Activated CD8-positive, alpha-beta T cell treated with anti-CD3 and anti-CD28 coated beads for 36 hours (primary cell): Measurements from ENCODE around the gene TMEM63B. TPM values are rescaled to one million over a fixed set of nuclear protein-coding genes. Genes with fewer than 3 reads are reported as not detected.
A peak's percentile ranks its signal among the peaks of the same experiment; 100 is the strongest.

Source experiments
- ATAC-seq: fragments of 200-7000 bp; cut with Tn5 transposase; one replicate; pipeline ENCODE4 v1.10.0; 2021; ENCODE audit warnings: mild to moderate bottlenecking, moderate library complexity
- CTCF ChIA-PET: fragments of 350-600 bp; sonication (Branson Sonifier 250); formaldehyde crosslinking; loops from one replicate; lab custom pipeline; 2021; ENCODE audit warnings: antibody characterized with exemption; lab: Charles Lee
- POLR2A ChIA-PET: fragments of 350-600 bp; sonication (Branson Sonifier 250); formaldehyde crosslinking; loops from one replicate; lab custom pipeline; 2021; ENCODE audit warnings: antibody characterized with exemption; lab: Charles Lee
- DNase-seq: peaks from one replicate; pipeline ENCODE4 v3.0.0-alpha.2; 2020
- H3K27ac Mint-ChIP-seq: one replicate; pipeline ENCODE4 v1.8.0; 2021; ENCODE audit warnings: mild to moderate bottlenecking, mixed read lengths
- H3K27me3 Mint-ChIP-seq: one replicate; pipeline ENCODE4 v1.8.0; 2021; ENCODE audit warnings: mixed read lengths
- H3K36me3 Mint-ChIP-seq: one replicate; pipeline ENCODE4 v1.8.0; 2021; ENCODE audit warnings: low read depth, mixed read lengths
- H3K4me1 Mint-ChIP-seq: one replicate; pipeline ENCODE4 v1.8.0; 2021; ENCODE audit warnings: low read depth, mixed read lengths
- H3K4me3 Mint-ChIP-seq: one replicate; pipeline ENCODE4 v1.8.0; 2021; ENCODE audit warnings: mild to moderate bottlenecking, moderate library complexity, mixed read lengths
- H3K9me3 Mint-ChIP-seq: one replicate; pipeline ENCODE4 v1.8.0; 2021; ENCODE audit warnings: mixed read lengths
- intact Hi-C: fragments of 100-400 bp; cut with micrococcal nuclease; formaldehyde crosslinking; loops from one replicate; pipeline ENCODE4 v1.10.0; 2022
- total RNA-seq, 2 experiments: library from RNA; stranded (reverse); gene quantifications; one replicate each; pipeline ENCODE4 v1.2.3, GENCODE V29; 2021
- TF ChIP-seq, protein P1 (sequence below): fragments of 200-600 bp; IDR thresholded peaks from one replicate; pipeline ENCODE4 v1.8.0; 2022; ENCODE audit warnings: antibody characterized with exemption, mild to moderate bottlenecking

The TMEM63B gene
- total RNA-seq, 2 experiments from 2014 or later = 9.1 to 12.9 TPM

DNA sequence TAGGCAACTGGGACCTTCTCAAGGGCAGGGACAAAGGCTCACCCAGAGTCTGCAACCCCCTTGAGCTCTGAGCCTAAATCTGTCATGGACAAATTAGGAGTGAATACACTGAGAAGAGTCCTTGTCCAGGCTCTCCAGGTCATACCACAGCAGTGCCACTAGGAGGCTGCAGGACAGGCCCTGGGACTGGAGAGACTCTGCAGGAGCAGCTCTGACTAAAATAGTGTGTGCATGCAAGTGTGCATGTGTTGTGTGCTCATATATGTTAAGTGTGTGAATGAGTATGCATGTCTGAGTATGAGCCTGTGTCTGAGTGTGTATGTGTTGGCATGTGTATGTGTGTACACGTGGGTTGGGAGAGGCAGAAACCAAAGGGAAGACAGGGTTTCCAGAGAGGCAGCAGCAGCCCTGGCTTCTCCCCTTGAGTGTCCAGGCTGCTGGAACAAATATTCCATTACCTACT lies 27.2 kb upstream of the TMEM63B start:
- ChIA-PET CTCF (interaction anchor here (0.7 to 6.3 kb wide), 12 partner anchors 8 to 212 kb away, joined by 3 to 60 read pairs (median 4); no protein-coding TSS in a partner anchor), POLR2A (interaction anchor here (0.6 to 1.1 kb wide), 3 partner anchors 23 to 62 kb away, joined by 3 read pairs; no protein-coding TSS in a partner anchor)
- ATAC-seq (peak; percentile 63), DNase-seq (peak; percentile 41)
- Mint-ChIP-seq H3K27ac (no peak overlapping the region), H3K4me3 (no peak overlapping the region), H3K9me3 (no peaks in the 10 kb centered on the region), H3K27me3 (no peaks in the 10 kb centered on the region), H3K36me3 (peaks cover 7% of the 10 kb centered on the region), H3K4me1 (no peaks in the 10 kb centered on the region)
- intact Hi-C loops = loop anchor here (10.0 kb wide), 1 partner anchor 135 kb away; no protein-coding TSS in a partner anchor
- TF ChIP-seq, protein P1, sequence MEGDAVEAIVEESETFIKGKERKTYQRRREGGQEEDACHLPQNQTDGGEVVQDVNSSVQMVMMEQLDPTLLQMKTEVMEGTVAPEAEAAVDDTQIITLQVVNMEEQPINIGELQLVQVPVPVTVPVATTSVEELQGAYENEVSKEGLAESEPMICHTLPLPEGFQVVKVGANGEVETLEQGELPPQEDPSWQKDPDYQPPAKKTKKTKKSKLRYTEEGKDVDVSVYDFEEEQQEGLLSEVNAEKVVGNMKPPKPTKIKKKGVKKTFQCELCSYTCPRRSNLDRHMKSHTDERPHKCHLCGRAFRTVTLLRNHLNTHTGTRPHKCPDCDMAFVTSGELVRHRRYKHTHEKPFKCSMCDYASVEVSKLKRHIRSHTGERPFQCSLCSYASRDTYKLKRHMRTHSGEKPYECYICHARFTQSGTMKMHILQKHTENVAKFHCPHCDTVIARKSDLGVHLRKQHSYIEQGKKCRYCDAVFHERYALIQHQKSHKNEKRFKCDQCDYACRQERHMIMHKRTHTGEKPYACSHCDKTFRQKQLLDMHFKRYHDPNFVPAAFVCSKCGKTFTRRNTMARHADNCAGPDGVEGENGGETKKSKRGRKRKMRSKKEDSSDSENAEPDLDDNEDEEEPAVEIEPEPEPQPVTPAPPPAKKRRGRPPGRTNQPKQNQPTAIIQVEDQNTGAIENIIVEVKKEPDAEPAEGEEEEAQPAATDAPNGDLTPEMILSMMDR = peak; percentile 53

DNA sequence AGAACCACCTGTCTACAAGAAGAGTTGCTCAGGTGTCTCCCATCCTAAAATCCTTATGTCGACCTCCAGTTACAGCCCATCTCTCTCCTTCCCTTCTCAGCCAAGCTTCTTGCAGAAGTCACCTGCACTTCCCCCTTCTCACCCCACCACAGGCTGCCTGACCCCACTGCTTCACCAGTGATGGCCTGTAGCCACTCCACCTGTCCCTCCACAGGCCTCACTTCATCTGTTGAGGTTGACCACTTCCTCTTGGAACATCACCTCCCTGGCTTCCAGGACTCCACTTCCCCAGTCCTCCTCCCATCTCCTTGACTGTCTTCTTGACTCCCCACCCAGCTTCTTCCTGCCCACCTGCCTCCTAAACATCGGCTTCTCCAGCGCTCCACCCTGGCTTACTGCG lies 25.5 kb upstream of the TMEM63B start:
- Mint-ChIP-seq H3K27me3 (no peaks in the 10 kb centered on the region), H3K4me3 (no peak overlapping the region), H3K27ac (peak overlapping the region; percentile 4), H3K36me3 (peaks cover 7% of the 10 kb centered on the region), H3K9me3 (no peaks in the 10 kb centered on the region), H3K4me1 (no peaks in the 10 kb centered on the region)
- DNase-seq (no peak), ATAC-seq (no peak)
- POLR2A ChIA-PET = no interaction called here
- TF ChIP-seq, protein P1 = no peak
- CTCF ChIA-PET = no interaction called here
- intact Hi-C loops = loop anchor here (10.0 kb wide), 1 partner anchor 133 kb away; no protein-coding TSS in a partner anchor

DNA sequence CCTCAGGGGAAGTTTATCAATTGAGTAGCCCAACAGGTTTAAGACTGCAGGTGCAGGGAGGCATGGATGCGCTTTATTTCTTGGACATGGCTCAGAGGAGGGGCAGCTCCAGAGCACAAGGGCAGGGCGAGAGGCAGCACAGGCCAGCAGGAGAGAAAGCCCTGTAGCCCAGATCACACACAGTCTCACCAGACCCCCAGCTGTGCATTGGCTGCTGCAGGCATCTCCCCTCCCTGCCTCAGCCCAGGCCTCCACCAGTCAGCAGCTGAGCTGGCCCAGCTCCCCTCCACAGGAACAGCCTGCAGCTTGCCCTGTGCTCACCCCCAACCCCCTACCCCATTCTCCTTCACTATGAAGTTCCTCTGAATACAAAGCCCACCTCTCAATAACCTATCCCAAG lies 24.8 kb upstream of the TMEM63B start:
- ChIA-PET CTCF (interaction anchor here (1.2 kb wide), 1 partner anchor 30 kb away, joined by 3 read pairs; no protein-coding TSS in a partner anchor), POLR2A (interaction anchor here (0.9 to 2.4 kb wide), 3 partner anchors 14 to 145 kb away, joined by 3 to 7 read pairs (median 5); partner anchors contain the start of gene HSP90AB1)
- Mint-ChIP-seq H3K27me3 (no peaks in the 10 kb centered on the region), H3K4me3 (no peak overlapping the region), H3K9me3 (no peaks in the 10 kb centered on the region), H3K27ac (peak overlapping the region; percentile 21), H3K4me1 (no peaks in the 10 kb centered on the region), H3K36me3 (peaks cover 7% of the 10 kb centered on the region)
- DNase-seq = no peak
- no peak for ATAC-seq
- intact Hi-C loops = loop anchor here (10.0 kb wide), 1 partner anchor 132 kb away; no protein-coding TSS in a partner anchor
- TF ChIP-seq, protein P1 = no peak

DNA sequence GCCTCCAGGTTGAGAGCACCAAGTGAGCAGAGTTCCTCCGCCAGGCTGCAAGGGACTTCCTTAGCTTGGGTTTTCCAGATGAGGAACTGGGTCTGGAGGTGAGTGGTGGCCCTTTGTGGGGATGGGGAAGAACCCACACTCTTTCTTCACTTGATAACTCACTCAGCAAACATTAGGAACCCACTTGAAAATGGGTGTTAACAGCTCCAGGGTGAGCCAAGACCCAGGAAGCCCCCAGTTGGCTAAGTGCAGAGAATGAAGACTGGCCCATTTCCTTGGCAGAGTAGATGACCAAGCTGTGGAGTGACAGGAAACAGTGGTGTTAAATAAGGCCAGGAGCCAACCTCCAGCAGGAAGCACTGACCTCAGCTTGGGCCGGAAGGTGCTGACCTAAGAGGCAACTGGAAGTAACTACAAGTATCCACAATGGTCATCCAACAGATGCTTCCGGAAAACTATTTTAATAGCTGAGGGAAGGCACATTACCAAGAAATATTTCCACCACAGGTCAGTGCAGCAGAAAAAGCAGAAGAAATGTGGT lies 22.8 kb upstream of the TMEM63B start:
- Mint-ChIP-seq H3K4me1 (no peaks in the 10 kb centered on the region), H3K36me3 (peaks cover 10% of the 10 kb centered on the region), H3K27me3 (no peaks in the 10 kb centered on the region), H3K27ac (no peak overlapping the region), H3K9me3 (no peaks in the 10 kb centered on the region), H3K4me3 (no peak overlapping the region)
- ChIA-PET CTCF (interaction anchor here (1.6 kb wide), 1 partner anchor 30 kb away, joined by 3 read pairs; no protein-coding TSS in a partner anchor), POLR2A (interaction anchor here (0.5 to 2.4 kb wide), 2 partner anchors 11 to 188 kb away, joined by 3 to 7 read pairs; no protein-coding TSS in a partner anchor)
- ATAC-seq (no peak), DNase-seq (no peak)
- intact Hi-C loops = loop anchor here (10.0 kb wide), 1 partner anchor 130 kb away; no protein-coding TSS in a partner anchor
- TF ChIP-seq, protein P1 = no peak

DNA sequence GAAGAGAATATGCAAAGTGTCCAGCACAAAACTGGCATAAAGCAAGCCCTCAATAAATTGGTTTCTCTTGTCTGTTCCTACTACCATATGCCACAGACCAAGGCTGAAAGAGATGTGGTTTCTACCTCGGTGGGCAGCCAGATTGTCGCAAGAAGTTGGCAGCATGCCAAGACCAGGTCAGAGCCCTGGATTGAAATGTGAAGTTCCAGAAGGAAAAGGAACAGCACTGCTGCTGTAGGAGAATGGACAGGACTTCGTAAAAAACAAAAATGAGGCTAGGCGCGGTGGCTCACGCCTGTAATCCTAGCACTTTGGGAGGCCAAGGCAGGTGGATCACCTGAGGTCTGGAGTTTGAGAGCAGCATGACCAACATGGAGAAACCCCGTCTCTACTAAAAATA lies 22.2 kb upstream of the TMEM63B start:
- Mint-ChIP-seq H3K4me3 (no peak overlapping the region), H3K27ac (no peak overlapping the region), H3K27me3 (no peaks in the 10 kb centered on the region), H3K9me3 (no peaks in the 10 kb centered on the region), H3K4me1 (no peaks in the 10 kb centered on the region), H3K36me3 (peaks cover 10% of the 10 kb centered on the region)
- ATAC-seq (no peak), DNase-seq (no peak)
- intact Hi-C loops = loop anchor here (10.0 kb wide), 1 partner anchor 130 kb away; no protein-coding TSS in a partner anchor
- ChIA-PET CTCF (interaction anchor here (1.6 kb wide), 1 partner anchor 30 kb away, joined by 3 read pairs; no protein-coding TSS in a partner anchor), POLR2A (interaction anchor here (0.5 to 2.4 kb wide), 2 partner anchors 11 to 187 kb away, joined by 3 to 7 read pairs; no protein-coding TSS in a partner anchor)
- TF ChIP-seq, protein P1 = no peak
